Neural progenitor cell (in vitro differentiated cells): ENCODE data around the gene MARCHF3.
"Not testable (repeated sequence)": the region's sequence is repeated elsewhere in the genome, so short reads cannot be mapped to it uniquely, and the experiment has no call there.

Experiments
- EZH2 ChIP-seq: fragments of 200-600 bp; sonication (generic); IDR thresholded peaks from 2 replicates; pipeline ENCODE4 v1.6.1; 2017; ENCODE audit warnings: antibody characterized with exemption, mild to moderate bottlenecking, moderate library complexity
- EZH2phosphoT487 ChIP-seq: fragments of 200-600 bp; sonication (generic); IDR thresholded peaks from 2 replicates; pipeline ENCODE4 v1.6.1; 2017; ENCODE audit warnings: antibody characterized with exemption
- TF ChIP-seq, protein P1 (sequence below): fragments of 200-600 bp; sonication (generic); IDR thresholded peaks from 2 replicates; pipeline ENCODE4 v1.5.1; 2017; ENCODE audit warnings: antibody characterized with exemption, mild to moderate bottlenecking

DNA sequence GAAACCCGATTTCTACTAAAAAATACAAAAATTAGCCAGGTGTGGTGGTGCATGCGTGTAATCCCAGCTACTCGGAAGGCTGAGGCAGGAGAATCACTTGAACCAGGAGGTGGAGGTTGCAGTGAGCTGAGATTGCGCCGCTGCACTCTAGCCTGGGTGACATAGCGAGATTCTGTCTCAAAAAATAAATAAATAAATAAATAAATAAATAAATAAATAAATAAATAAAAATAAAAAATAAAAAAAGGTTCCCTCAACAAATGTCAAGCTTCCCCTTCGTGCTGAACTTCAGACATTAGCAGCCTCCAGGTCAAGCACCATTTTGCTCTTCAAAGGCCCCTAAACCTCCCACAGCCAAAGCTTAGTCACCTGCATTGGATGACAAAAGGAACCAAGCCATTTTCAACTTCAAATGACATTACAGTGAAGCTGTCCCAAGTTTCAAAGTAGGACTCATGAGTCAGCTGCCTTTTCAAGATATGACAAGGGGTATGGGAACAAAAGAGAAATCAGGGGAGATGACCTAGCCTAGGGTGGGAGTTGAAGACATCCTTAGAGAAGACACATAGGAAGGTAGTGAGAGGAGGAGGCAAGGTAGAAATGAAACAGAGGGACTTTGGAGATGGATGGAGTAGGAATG is 6.7 kb downstream of the MARCHF3 start:
- TF ChIP-seq, protein P1, sequence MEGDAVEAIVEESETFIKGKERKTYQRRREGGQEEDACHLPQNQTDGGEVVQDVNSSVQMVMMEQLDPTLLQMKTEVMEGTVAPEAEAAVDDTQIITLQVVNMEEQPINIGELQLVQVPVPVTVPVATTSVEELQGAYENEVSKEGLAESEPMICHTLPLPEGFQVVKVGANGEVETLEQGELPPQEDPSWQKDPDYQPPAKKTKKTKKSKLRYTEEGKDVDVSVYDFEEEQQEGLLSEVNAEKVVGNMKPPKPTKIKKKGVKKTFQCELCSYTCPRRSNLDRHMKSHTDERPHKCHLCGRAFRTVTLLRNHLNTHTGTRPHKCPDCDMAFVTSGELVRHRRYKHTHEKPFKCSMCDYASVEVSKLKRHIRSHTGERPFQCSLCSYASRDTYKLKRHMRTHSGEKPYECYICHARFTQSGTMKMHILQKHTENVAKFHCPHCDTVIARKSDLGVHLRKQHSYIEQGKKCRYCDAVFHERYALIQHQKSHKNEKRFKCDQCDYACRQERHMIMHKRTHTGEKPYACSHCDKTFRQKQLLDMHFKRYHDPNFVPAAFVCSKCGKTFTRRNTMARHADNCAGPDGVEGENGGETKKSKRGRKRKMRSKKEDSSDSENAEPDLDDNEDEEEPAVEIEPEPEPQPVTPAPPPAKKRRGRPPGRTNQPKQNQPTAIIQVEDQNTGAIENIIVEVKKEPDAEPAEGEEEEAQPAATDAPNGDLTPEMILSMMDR = not testable (repeated sequence)
- TF ChIP-seq EZH2, EZH2phosphoT487: not testable (repeated sequence)
